Suprapubic skin (tissue), 4 donors: Measurements from ENCODE around the gene FAM24A. TPM values are rescaled to one million over a fixed set of nuclear protein-coding genes. Genes with fewer than 3 reads are reported as not detected.
"Not testable (repeated sequence)": the region's sequence is repeated elsewhere in the genome, so short reads cannot be mapped to it uniquely, and the experiment has no call there.

Experiments used
- DNase-seq, 2 donors: peaks; one replicate each; pipeline ENCODE4 v3.0.0-alpha.2; 2019; ENCODE audit warnings: low spot score in 2 of 2
- H3K27ac ChIP-seq: fragments of 200-600 bp; sonication (generic); one replicate; pipeline ENCODE4 v1.5.1; 2019
- H3K27me3 ChIP-seq: fragments of 200-600 bp; sonication (generic); one replicate; pipeline ENCODE4 v1.5.1; 2019
- H3K36me3 ChIP-seq: fragments of 200-600 bp; sonication (generic); one replicate; pipeline ENCODE4 v1.5.1; 2019
- H3K4me1 ChIP-seq: fragments of 200-600 bp; sonication (generic); one replicate; pipeline ENCODE4 v1.5.1; 2019
- H3K4me3 ChIP-seq: fragments of 200-600 bp; sonication (generic); one replicate; pipeline ENCODE4 v1.5.1; 2019; ENCODE audit warnings: mild to moderate bottlenecking
- H3K9me3 ChIP-seq: fragments of 200-600 bp; sonication (generic); one replicate; pipeline ENCODE4 v1.5.1; 2019
- CTCF ChIP-seq, 2 donors: fragments of 200-600 bp in 1 of 2; fragments of 450-650 bp in 1 of 2; sonication (generic) in 1 of 2; IDR thresholded peaks; one replicate each; pipeline ENCODE4 v1.5.1; 2016 to 2019; ENCODE audit warnings: antibody characterized with exemption in 2 of 2, mild to moderate bottlenecking in 1 of 2, moderate library complexity in 1 of 2
- EP300 ChIP-seq: sonication (generic); formaldehyde crosslinking; IDR thresholded peaks from one replicate; pipeline ENCODE4 v1.6.1; 2017; ENCODE audit warnings: antibody characterized with exemption
- POLR2A ChIP-seq, 2 donors: fragments of 450-650 bp; IDR thresholded peaks; one replicate each; pipeline ENCODE4 v1.6.1; 2017; ENCODE audit warnings: antibody characterized with exemption in 2 of 2, mild to moderate bottlenecking in 2 of 2, moderate library complexity in 2 of 2
- POLR2AphosphoS5 ChIP-seq, 3 donors: sonication (generic); formaldehyde crosslinking; IDR thresholded peaks; one replicate each; pipeline ENCODE4 v1.6.1; 2017; ENCODE audit warnings: antibody characterized with exemption in 3 of 3
- WGBS: methylation state at CpG from one replicate; pipeline ENCODE4 v1.1.5; 2018; 5-methylcytosine and 5-hydroxymethylcytosine counted together
- total RNA-seq, 4 donors: library from RNA; depleted of rRNA; stranded (reverse); fragments of >200 nt; gene quantifications; one replicate each; pipeline ENCODE4 v1.1.0, GENCODE V29; 2016

Gene FAM24A
- total RNA-seq, 4 donors from 2014 or later = not detected

GRCh38 chr10:122871947-122872346 is 38.5 kb upstream of the FAM24A start:
- WGBS = 97% methylated on average over 2 of the region's 2 CpGs
- not testable (repeated sequence) for H3K4me1 ChIP-seq, H3K4me3 ChIP-seq, DNase-seq, H3K36me3 ChIP-seq, H3K27me3 ChIP-seq, H3K9me3 ChIP-seq, H3K27ac ChIP-seq

GRCh38 chr10:122875843-122876466 is 34.5 kb upstream of the FAM24A start:
- no peaks in the 10 kb centered on the region for H3K9me3 ChIP-seq
- WGBS = 53% methylated on average over 6 of the region's 6 CpGs
- no peak for DNase-seq
- no peaks in the 10 kb centered on the region for H3K36me3 ChIP-seq
- no peak overlapping the region for H3K4me3 ChIP-seq
- TF ChIP-seq POLR2A (IDR thresholded peaks at IDR 0.05) (no peak), CTCF (IDR thresholded peaks at IDR 0.05) (no peak), POLR2AphosphoS5 (IDR thresholded peaks at IDR 0.05) (no peak), EP300 (no peak)
- peaks cover 22% of the 10 kb centered on the region for H3K4me1 ChIP-seq
- H3K27ac ChIP-seq = no peak overlapping the region
- no peaks in the 10 kb centered on the region for H3K27me3 ChIP-seq

GRCh38 chr10:122876467-122876855 is 33.9 kb upstream of the FAM24A start:
- 90% methylated on average over 1 of the region's 1 CpG for WGBS
- TF ChIP-seq POLR2A (IDR thresholded peaks at IDR 0.05) (no peak), CTCF (IDR thresholded peaks at IDR 0.05) (no peak), EP300 (no peak), POLR2AphosphoS5 (IDR thresholded peaks at IDR 0.05) (no peak)

GRCh38 chr10:122877264-122877663 is 33.1 kb upstream of the FAM24A start:
- TF ChIP-seq POLR2A (IDR thresholded peaks at IDR 0.05) (no peak), POLR2AphosphoS5 (IDR thresholded peaks at IDR 0.05) (no peak), EP300 (no peak), CTCF (IDR thresholded peaks at IDR 0.05) (no peak)
- H3K27ac ChIP-seq = no peak overlapping the region
- no peaks in the 10 kb centered on the region for H3K9me3 ChIP-seq
- peaks cover 22% of the 10 kb centered on the region for H3K4me1 ChIP-seq
- no peaks in the 10 kb centered on the region for H3K27me3 ChIP-seq
- H3K4me3 ChIP-seq = no peak overlapping the region
- no peak for DNase-seq
- no peaks in the 10 kb centered on the region for H3K36me3 ChIP-seq
- WGBS = 84% methylated on average over 1 of the region's 1 CpG

More at GRCh38 chr10:122876467-122876855, 33.9 kb upstream of the FAM24A start:
- Histone ChIP-seq H3K36me3 (no peaks in the 10 kb centered on the region), H3K9me3 (no peaks in the 10 kb centered on the region), H3K27me3 (no peaks in the 10 kb centered on the region), H3K27ac (no peak overlapping the region), H3K4me3 (no peak overlapping the region), H3K4me1 (peaks cover 22% of the 10 kb centered on the region)
- no peak for DNase-seq

GRCh38 chr10:122878799-122879338 is 31.5 kb upstream of the FAM24A start:
- WGBS = 57% methylated on average over 14 of the region's 14 CpGs
- H3K27ac ChIP-seq = no peak overlapping the region

More at GRCh38 chr10:122878799-122879338, 31.5 kb upstream of the FAM24A start:
- no peaks in the 10 kb centered on the region for H3K9me3 ChIP-seq
- TF ChIP-seq CTCF (IDR thresholded peaks at IDR 0.05) (no peak), POLR2A (IDR thresholded peaks at IDR 0.05) (no peak), EP300 (no peak)
- peaks cover 22% of the 10 kb centered on the region for H3K4me1 ChIP-seq
- no peaks in the 10 kb centered on the region for H3K36me3 ChIP-seq
- no peak for DNase-seq
- peak overlapping the region; percentile 78 for H3K4me3 ChIP-seq
- H3K27me3 ChIP-seq = no peaks in the 10 kb centered on the region
